Superior temporal gyrus (tissue), 1 donor: ENCODE data around the gene HSH2D.

Source experiments
- DNase-seq: peaks from one replicate; pipeline ENCODE4 v3.0.0-alpha.2; 2016; ENCODE audit errors: extremely low spot score

HSH2D gene

GRCh38 chr19:16191216-16191908, 47.9 kb downstream of the HSH2D start:
- no peak for DNase-seq

GRCh38 chr19:16193466-16193865, 50.0 kb downstream of the HSH2D start:
- DNase-seq: no peak

DNA sequence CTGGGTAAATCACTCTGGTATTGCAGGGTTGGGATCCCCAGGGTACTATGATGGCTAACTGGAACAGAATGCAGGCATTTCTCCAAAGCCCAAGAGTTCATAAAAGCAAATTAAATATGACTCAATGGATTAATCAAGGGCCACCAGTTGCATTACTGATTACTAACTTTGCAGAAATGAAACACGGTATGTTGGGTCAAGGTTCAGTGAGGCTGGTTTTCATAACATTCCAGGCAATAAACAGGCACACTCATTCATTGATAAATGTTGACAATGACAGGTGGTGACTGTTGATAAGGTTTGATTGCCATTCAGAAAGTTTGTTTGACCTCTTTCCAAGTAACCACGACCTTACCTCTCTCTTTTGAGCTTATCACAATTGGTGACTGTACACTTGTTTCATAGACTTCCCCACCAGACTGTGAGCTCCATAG, 53.7 kb downstream of the HSH2D start:
- DNase-seq: no peak

DNA sequence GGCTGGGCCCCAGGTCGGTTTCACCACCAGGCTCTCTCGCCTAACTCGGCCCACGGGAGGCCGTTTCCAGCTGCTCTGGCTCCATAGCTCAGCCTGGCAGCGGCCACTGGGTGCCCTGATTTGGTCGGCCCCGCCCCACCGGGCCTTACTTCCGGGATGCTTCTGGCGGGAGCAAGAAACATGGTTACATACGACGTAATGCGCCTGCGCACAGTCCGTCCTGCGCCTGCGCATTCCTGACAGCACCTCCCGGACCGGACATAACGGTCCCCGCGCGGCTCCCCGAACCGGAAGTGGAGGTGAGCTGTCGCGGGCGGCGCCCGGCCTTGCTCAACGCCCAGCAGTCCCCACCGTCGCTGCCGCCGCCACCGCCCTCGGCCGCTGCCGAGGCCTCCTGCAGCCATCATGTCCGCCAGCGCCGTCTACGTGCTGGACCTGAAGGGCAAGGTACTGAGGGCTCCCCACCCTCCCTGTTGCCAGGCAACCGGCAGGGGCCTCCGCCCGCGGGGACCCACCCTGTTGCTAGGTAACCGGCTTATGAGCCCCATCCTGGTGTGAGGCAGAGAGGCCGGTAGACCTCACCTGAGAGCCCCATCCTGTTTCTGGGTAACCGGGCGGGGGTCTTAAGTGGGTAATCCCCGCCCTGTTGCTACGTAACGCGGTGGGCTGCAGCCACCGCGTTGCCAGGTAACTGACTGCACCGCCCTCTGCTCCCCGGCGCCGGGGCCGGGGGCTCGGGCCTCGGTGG, 54.3 kb downstream of the HSH2D start, which contains the start of gene AP1M1:
Gene AP1M1, plus strand, starts transcription at position 290 of the 748 bp plus-strand sequence. Its CDS starts 116 bp downstream, at position 406.
- peak; percentile 99 for DNase-seq

GRCh38 chr19:16198370-16198651, 54.8 kb downstream of the HSH2D start:
- DNase-seq: no peak

- no peak for DNase-seq
Observed at GRCh38 chr19:16199275-16199932, 55.9 kb downstream of the HSH2D start.

GRCh38 chr19:16200038-16201010, 56.8 kb downstream of the HSH2D start:
- no peak for DNase-seq

- no peak for DNase-seq
Observed at GRCh38 chr19:16201011-16201391, 57.5 kb downstream of the HSH2D start.

DNA sequence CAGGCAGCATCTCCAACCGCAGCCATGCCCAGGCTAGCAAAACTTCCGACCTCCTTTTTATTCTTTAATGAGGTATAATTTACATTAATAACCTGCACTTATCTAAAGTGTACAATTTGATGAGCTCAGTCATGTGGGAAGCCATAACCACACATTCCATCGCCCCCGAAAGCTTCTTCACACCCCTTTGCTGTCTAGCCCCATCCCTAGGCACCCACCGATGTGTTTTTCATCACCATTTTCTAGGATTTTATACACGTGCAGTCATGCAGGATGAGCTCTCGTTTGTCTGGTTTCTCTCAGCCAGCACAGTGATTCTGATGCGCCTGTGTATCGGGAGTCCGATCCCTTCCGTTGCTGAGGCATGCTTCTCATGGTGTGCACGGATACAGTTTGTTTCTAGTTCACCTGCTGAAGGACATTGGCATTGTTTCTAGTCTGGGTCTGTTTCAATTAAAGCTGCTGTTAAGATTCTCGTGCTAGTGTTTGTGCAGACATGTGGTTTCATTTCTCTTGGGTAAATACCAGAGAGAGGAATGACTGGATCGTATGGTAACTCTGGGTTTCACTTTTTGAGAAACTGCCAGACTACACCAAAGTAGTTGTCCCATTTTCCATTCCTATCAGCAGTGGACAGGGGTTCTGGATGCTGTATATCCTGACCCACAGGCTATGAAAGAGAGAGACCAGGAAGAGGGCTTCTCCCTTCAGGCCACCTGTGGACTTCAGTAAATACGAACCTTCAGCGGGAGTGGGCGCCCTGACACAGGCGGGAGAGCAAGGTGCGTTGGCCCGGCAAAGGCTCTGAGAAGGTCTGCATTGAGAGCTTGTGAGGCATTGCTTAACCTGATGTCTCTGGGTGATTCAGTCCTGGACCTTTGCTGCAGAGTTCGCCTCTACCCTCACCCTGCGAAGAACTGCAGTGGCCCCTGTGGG, 59.1 kb downstream of the HSH2D start:
- no peak for DNase-seq

DNA sequence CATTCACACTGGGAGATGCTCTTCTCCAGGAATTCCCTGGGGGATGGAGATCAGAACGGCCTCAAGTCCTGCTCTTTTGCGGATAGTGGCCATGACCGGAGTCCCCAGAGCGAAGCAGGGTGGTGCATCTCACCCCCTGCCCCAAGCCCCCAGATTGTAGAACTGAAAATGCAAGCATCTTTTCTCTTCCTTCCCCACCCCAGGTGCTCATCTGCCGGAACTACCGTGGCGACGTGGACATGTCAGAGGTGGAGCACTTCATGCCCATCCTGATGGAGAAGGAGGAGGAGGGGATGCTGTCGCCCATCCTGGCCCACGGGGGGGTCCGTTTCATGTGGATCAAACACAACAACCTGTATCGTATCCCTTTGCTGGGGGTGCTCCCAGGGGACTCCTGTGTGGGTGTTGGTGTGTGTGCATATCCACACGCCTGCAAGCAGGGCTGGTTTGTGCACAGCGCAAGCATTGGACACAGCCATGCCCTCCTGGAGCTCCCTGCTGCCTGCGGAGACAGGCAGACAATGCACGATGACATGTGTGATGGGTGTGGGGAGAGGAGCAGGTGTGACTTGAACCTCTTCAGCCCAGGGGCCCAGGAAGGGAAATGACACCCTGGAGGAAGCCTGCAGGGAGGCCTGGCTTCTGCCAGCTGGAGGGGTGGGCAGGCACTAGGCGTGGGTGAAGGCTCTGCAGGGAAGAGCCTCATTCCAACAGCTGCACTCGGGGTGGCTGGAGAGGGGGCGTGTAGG, 59.9 kb downstream of the HSH2D start:
- DNase-seq: no peak

DNA sequence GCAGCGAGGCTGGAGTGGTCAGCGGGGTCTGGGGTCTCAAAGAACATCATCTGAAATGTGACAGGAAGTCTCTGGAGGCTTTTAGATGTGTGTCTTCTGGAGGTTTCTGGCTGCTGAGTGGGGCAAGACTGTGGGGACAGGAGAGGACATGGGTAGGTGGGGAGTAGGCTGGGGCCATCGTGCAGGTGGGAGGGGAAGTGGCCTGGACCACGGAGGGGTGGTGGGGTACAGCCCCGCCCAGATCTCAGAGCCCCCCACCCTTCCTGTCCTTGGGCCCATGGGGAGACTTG, 60.5 kb downstream of the HSH2D start:
- DNase-seq: no peak

DNA sequence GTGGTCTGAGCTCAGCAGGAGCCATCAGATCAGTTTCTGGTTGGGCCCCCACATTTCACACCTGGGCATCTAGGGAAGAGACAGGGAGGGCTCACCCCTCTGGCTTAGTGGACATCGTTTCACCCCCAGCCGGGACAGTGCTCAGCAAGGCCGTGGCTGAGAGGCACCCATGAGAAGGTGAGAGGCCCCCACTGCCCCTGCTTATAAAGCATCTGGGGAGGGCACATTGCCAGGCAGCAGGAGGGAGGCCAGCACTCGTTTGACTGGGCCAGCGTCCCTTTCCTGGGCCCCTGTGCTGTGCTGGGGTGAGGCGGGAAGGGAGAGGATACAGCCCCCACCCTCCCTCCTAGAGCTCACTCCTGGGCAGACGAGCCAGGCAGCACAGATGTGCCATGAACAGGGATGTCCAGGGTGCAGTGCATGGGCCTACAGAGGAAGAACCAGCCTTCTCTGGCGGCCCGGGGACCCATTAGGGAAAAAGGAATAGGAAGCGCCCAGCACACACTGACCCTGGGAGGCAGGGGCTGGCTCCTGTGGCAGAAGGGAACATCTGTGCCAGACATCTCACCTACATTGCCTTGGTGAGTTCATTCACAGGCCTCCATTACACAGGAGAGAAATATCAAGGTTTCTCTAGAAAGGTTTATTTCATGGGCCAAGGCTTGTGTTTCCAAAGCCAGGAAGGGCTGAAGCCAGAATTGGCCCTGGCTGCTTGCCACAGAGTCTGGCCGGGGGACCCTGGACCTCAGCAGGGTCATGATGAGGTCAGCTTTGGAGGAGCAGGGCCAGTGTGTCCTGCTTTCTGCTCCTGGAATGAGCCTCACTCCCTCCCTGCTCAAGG, 61.9 kb downstream of the HSH2D start:
- DNase-seq: no peak

GRCh38 chr19:16206046-16206605, 62.6 kb downstream of the HSH2D start:
- DNase-seq: no peak

DNA sequence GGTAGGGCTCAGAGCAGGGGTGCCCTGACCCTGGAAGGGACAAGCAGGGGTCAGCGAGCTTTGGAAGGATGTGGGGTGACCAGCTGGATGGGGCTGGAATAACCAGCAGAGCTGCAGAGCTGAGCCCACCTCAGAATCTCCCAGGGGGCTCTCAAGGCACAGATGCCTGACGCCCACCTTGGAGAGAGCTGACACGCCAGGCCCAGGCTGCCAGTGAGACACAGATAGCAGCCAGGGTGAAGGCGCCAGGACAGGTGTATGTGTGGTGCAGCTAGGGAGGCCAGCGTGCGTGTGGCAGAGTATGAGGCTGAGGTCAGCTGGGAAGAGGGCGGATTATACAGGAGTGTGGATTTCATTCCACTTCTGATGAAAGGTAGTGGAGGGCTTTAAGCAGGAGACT, 63.2 kb downstream of the HSH2D start:
- DNase-seq: no peak

GRCh38 chr19:16207063-16207462, 63.6 kb downstream of the HSH2D start:
- no peak for DNase-seq

- no peak for DNase-seq
Observed at GRCh38 chr19:16207490-16208025, 64.1 kb downstream of the HSH2D start.
